ENCODE data around the gene DND1. TPM values are rescaled to one million over a fixed set of nuclear protein-coding genes. Genes with fewer than 3 reads are reported as not detected.
"Not testable (repeated sequence)": the region's sequence is repeated elsewhere in the genome, so short reads cannot be mapped to it uniquely, and the experiment has no call there.

DND1 gene
- under 1 TPM in 4 of 12 donors, not detected in 8; 0.09 to 0.27 (median 0.22) TPM for polyA plus RNA-seq (ENCODE audit: insufficient read length in 12 of 12)
- long read RNA-seq, donor 1, result 0 reads
- long read RNA-seq, donor 2, result 0 reads
- long read RNA-seq, donor 3, partial matches to known transcripts, result 18 of 18 reads
- long read RNA-seq, donor 3, other reads (novel, unspliced or antisense), result 0 of 18 reads
- long read RNA-seq, donor 4, result 0 reads
- long read RNA-seq, donor 5, result 0 reads
- long read RNA-seq, donor 6, result 0 reads
- long read RNA-seq, donor 7, result 0 reads
- long read RNA-seq, donor 8, result 0 reads
- long read RNA-seq, donor 9, result 0 reads
- long read RNA-seq, donor 10, partial matches to known transcripts, result 20 of 20 reads
- long read RNA-seq, donor 10, other reads (novel, unspliced or antisense), result 0 of 20 reads
- long read RNA-seq, donor 11, result 0 reads

DNA sequence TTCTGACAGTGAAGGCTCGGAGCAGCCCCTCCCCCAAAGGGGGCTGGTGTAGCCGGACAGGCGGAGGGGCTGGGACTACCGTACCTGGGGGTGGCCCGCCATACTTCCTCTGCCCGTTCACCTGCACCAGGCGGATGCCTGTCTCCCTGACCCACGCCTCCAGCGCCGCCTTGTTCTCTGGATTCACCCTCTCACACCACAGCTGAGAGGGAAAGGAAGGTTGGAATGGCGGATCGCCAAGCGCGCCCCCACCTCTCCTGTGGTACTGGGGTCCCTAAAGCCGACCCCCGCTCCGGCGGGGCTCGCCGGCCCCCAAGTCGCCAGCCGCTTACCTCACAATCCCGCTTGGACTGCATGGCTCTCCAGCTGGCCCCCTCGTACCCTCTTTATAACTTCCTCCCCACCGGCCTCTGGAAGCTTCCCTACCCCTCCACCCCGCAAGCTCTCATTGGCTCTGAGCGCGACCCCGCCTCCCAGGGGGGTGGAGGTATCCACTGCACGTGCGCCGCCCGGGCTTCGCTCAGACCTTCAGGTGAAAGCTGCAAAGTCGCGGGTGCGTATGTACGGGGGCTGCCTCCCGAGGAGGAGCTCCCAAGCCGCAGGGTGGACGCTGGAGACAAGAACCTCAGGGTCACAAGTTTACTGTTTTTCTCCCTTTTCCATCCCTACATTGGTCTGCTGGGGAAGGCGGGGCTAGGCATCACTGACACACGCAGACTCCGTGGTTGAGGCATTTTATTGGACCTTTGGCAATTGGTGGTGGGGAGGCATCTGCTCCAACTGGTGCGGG, at the start of gene DND1:
Gene DND1 (minus strand): TSS at position 390 of the 790 bp plus-strand sequence. CDS start 34 bp downstream, at position 356.
- no peak for DNase-seq

DNA sequence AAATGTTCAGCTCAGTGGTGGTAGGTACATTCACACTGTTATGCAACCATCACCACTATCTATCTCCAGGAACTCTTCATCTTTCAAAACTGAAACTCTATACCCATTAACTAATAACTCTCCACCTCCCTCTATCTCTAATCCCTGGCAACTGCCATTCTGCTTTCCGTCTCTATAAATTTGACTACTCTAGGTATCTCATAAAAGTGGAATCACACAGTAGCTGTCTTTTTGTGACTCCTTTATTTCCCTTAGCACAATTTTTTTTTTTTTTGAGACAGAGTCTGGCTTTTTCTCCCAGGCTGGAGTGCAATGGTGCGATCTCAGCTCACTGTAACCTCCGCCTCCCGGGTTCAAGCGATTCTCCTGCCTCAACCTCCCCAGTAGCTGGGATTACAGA, 48.0 kb upstream of the DND1 start:
- not testable (repeated sequence) for DNase-seq

DNA sequence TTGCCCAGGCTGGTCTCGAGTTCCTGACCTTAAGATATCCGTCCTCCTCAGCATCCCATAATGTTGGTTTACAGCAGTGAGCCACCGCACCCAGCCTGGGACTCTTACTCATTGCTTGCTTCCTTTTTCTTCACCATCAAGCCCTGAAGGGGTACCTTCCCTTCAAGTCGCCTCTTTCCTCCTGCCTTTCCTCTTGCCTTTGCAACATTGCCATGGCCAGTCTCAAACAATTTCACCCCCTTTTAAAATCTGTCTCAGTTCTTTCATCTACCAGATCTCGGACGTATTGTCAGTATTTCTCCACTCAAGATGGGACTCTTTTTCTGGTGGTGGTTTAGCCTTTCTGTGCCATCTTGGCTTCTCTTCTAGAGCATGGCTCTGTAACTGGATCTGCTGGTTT, 47.4 kb upstream of the DND1 start:
- not testable (repeated sequence) for DNase-seq

DNA sequence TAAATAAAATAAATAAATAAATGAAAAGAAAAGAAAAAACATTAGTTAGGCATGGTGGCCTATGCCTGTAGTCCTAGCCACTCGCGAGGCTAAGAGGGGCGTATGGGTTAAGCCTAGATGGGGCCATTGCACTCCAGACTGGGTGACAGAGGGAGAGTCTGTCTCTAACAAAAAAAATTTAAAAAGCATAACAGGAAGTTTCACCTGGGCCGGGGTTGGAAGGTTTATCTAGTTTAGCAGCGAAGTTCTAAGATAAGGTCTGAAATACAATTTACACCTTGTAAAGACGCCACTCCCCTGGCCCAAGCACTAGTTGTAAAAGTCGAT, 44.9 kb upstream of the DND1 start:
- DNase-seq, result no peak

DNA sequence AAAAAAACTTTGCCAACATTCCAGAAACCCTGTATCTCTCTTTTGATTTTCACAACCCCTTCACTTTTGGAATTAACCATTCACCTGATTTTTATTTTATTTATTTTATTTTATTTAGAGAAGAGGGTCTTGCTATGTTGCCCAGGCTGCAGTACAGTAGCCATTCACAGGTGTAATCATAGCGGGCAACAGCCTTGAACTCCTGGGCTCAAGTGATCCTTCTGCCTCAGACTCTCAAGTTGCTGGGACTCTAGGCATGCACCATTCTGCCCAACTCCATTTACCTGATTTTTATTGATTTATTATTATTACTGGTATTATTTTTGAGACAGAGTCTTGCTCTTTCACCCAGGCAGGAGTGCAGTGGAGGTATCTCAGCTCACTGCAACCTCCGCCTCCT, 42.9 kb upstream of the DND1 start:
- not testable (repeated sequence) for DNase-seq

DNA sequence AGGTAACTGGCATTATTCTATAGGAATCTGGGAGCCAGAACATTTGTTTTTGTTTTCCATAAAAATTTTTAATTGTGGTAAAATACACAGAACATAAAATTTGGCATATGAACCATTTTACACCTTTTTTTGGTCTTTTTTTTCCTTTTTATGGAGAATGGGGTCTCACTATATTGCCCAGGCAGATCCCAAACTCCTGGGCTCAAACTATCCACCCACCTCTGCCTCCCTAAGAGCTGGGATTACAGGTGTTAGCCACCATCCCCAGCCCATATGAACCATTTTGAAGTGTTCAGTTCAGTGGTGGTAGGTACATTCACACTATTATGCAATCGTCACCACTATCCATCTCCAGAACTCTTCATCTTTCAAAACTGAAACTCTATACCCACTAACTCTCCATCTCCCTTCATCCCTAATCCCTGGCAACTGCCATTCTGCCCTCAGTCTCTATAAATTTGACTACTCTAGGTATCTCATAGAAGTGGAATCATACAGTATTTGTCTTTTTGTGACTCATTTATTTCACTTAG, 40.3 kb upstream of the DND1 start:
- DNase-seq, result no peak

DNA sequence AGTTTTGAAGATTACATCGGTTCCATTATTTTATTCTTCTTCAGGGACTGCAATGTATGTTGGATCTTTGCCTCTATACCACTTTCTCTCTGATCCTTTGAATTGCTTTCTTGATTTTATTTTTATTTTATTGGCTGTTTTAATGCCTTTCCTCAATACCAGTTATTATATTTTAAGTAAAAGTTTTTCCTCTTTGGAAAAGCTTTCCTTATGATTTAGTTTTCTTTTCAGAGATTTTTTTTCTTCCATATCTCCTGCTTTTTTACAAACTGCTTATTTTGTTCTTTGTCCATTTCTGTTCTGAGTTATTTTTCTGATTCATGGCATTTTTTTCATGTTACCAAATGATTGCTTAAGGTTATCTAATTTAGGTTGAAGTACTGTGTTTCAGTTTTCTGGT, 38.4 kb upstream of the DND1 start:
- no peak for DNase-seq

DNA sequence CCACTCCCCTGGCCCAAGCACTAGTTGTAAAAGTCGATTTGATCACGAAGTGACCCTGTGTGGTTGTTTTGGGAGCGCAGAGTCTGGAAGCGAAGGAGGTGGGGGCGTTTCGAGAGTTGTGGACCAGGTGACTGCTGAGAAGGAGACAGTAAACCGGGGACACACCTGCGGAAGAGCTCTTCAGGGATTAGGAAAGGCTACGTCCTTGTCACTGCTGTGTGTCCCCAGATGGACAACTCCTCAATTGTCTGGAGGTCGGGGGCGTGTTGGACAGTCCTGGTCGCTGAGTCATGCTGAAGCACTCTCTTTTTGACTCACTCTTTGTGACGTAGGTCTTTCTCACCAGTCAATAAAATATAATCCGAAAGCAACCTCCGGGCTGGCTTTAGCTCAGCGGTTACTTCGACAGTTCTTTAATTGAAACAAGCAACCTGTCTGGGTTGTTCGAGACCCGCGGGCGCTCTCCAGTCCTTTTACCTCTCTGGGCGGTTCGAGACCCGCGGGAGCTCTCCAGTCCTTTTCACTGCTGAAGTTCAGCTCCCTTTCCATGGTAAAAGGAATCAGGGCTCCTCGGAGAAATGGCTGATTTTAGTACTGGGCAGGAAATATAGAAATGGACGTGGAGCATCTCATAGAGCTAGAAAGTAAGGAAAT, 37.6 kb upstream of the DND1 start:
- peak; percentile 71 for DNase-seq

DNA sequence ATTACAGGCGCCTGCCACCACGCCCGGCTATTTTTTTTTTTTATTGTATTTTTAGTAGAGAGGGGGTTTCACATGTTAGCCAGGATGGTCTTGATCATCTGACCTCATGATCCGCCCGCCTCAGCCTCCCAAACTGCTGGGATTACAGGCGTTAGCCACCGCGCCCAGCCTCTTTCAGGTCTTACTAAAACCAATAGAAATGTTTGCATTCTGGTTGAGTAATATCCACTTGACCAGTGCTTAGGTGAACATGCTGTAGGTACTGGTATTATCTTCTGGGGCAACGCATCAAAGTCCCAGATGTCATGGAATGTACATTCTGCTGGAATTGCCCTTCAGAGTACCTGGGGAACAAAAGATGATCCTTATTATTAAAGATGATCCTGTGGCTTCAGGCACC, 35.4 kb upstream of the DND1 start:
- not testable (repeated sequence) for DNase-seq

DNA sequence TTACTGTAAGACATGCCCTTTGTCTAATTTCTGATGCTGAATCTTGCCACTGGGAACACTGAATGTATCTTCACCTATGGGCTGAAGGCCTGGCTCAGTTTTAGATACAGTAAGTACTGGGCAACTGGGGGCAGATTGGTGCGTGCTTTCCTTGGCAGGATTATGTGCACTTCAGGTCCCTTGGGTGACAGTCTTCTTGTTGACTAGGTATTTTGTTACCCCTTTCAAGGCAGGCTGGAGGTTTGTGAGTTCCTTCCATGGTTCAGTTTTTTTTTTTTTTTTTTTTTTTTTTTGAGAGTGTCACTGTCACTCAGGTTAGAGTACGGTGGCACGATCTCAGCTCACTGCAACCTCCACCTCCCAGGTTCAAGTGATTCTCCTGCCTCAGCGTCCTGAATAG, 34.4 kb upstream of the DND1 start:
- no peak for DNase-seq

DNA sequence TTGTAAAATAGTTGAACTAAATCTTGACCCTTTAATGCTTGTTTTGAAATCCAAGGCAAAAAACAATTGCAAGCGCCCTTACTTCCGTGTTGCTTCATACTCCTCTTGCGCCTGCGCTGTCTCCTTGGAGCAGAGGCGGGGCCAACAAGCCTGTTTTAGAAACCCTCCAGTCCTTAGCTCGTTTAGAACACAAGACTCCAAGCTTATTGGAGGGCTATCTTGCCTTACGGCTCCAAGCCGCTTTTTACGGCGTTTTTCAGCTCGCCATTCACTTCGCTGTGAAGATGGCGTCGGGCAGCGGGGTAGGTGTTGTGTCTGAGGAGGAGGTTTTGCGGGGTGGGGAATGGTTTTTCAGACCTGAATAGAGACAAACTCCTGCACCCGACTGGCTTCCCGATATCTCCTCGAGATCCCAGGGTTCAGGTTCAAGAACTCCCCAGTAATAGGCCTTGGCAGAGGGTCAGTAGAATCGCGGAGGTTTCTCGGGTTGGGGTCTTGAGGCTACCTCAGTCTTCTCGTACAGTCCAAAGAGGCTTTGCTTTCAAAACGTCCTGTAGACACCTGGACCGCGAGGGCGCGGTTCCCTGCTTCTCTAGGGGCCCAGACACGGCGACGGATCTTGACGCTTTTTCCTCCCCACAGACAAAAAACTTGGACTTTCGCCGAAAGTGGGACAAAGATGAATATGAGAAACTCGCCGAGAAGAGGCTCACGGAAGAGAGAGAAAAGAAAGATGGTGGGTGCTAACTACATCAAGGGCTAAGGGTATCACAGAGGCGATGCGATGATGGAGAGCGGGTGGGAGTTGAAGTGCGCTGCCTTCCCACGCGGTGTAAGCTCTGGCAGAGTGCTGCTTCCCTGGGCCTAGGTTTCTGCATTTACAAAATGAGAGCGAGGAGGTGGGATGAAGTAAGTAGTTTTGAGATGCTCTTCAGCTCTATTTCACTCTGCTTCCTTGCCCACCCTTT, 27.1 kb upstream of the DND1 start, which contains the start of gene ZMAT2:
Gene ZMAT2 (plus strand): TSS at position 271 of the 968 bp plus-strand sequence. CDS start 14 bp downstream, at position 285.
- DNase-seq, result peak; percentile 95

DNA sequence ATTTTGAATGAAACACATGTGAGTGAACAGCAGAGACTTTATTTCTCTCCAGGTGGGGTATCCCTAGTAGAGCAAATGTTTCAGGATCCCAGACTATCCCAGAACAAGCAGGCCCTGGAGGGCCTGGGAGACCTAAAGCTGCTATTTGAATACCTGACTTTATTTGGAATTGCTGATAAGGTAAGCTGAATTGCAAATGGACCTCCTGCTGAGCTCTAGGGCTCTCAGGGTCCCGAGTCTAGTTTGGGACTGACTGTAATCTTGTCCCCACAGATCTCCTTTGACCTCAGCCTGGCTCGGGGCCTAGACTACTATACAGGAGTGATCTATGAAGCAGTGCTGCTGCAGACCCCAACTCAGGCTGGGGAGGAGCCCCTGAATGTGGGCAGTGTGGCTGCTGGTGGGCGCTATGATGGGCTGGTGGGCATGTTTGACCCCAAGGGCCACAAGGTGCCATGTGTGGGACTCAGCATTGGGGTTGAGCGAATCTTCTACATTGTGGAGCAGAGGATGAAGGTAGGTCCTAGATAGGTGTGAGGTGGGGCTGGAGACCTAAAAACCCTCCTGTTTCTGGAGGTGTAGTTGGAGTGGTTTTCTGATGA, 23.6 kb upstream of the DND1 start:
- no peak for DNase-seq

DNA sequence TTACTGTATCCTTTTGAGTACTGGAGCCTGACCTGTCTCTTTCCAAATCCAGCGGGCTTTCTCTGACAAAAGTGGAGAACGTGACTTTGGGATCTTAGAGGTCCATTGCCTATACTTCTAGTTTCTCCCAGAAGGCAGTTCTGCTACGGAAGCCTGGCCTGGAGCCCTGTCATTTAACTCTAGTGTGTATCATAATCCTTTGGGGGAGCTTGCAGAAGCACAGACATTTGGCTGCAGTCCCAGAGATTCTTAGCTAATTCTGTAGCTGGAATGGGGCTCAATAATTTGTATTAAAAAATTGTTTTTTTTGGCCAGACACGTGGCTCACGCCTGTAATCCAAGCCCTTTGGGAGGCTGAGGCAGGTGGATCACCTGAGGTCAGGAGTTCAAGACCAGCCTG, 20.9 kb upstream of the DND1 start:
- DNase-seq, result no peak

DNA sequence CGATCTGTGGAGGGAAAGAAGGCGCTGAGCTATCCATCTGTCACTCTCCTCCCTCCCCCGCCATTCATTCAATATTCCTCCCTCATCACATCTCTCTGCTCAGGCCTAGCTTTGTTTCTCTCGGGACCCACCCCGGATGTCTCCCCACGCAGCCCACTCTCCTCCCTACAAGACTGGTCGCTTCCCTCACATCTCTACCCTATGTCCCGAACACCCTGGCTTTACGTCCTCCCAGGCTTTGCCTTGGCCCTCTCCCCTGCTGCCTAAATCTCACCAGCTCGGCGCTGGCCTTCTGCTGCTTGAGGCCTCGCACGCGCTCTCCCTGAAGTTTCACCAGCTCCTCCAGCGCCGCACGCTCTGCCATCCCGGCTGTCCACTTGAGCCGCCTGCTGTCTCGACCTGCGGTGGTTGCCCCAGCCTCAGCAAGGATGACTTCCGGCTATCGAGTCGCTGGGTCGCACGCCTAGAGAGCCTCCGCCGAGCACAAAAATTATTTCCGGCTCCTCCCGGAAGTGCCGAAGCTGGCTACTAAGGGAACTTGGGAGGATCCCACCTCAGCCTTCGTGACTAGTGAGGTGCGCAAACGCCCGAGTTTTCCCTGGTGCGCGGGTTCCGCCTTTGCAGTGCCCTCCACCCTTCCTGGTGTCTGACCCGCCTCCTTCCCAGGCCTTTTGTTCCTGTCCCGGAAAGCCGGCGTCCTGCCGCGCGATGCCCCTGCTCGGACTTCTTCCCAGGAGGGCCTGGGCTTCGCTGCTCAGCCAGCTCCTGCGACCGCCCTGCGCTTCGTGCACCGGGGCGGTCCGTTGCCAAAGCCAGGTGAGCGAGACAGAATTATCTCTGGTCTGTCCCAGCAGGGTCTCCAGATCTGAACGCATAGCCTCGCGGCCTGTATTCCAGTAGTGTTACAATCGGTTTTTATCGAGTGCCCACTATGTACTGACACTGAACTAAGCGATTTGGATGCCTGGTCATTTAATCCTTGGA, 17.9 kb upstream of the DND1 start, which contains the start of the genes HARS1 and HARS2:
Gene HARS1 (minus strand): TSS at position 430 of the 984 bp plus-strand sequence. CDS start 66 bp downstream, at position 364.
Gene HARS2 (plus strand): TSS at position 515 of the 984 bp plus-strand sequence. CDS start 194 bp downstream, at position 709.
- DNase-seq, result peak; percentile 92

DNA sequence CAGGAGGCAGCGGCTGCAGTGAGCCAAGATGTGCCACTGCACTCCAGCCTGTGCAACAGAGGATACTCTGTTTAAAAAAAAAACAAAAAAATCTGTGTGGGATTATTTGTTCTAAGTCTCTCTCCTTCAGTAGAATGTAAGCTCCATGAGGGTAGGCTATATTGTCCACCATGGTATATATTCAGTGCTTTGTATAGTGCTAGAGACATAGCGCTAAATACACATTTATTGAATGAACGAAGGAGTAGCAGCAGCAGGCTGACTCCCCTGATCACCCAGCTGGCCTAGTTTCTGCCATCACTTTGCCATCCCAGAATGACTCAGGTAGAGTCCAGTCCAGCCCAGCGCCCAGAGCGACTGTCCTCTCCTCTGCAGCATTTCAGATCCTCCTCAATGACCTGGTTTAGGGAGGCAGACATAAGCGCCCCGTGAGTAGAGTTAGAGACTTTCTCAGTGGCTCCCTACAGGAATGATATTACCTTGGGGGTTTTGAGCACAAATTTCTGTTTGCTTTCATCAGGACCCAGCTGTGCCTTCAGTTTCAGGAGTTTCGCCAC, 17.1 kb upstream of the DND1 start:
- no peak for DNase-seq

DNA sequence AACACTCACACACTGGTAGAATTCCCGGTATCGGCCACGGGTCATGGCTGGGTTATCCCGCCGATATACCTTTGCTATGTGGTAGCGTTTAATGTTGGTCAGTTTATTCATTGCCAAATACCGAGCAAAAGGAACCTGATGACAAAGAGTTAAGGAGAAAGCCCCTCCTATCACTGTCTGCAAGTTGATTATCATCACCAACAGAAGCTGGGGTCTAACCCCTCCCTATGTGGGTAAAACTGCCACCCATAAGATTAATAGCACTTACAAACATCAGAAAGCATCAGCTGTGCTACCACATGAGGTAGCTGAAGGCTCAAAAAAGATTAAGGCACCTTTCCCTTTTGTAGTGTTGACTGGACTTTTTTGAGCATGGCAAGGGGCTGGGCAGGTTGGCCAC, 5.6 kb upstream of the DND1 start:
- DNase-seq, result no peak

DNA sequence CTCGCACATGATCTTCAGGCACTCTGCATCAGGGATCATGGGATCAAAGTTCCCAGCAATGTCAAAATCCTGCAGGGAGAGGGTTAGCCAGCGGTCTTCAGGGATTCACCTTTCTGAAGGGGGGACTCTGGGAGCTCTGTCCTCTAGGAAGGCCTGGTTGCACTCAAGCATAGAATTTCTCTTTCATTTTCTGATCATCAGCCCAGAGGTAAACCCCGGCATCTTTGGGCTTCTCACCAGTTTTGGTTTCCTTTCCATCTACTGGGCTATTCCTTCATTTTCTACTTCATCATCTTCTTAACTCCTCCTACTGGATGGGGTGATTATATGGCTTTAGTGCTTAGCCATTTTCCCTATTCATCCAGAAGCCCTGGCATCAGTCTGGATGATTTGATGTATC, 4.6 kb upstream of the DND1 start:
- DNase-seq, result no peak

DNA sequence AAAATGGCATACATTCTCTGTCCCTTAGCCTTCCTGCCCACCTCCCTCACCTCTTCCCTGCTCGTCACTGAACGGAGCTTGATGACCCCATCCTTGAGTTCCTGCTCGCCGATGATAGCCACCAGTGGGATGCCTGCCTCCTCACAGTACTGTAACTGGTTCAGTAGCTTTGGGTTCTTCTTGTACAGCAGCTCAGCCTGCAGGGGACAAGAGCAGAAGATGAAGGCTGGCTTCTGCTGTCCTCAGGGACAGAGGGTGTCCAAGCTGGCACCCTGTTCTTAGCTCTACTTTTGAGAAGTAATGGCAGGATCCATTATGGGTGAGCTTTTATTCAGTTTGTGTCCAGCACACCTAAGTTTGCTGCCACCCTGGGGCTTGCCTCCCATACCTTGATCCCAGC, 1.3 kb upstream of the DND1 start:
- DNase-seq, result no peak

DNA sequence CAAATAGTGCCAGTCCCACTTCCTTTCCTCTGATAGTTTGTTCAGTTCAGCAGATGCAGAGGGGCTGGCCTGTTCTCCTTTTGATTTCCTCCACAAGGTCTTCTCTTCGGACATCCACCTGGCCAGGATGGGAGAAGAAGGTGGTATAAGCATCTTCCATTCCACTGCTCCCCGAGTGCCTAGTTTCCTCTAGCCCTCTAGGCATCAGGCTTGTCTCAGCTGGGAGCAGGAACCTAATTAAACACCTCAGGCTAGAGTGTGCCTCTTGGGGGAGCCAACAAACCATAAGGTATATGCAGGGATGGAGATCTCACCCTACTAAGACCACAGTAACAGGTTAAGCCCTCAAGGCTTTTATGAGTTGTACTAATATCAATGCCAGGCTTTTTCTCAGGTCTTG, 835 bp upstream of the DND1 start:
- DNase-seq, result no peak

Measured in muscle of arm (tissue), 14 donors.